ENCODE results near the gene PLA2G15. TPM values are rescaled to one million over a fixed set of nuclear protein-coding genes. Genes with fewer than 3 reads are reported as not detected.

The PLA2G15 gene
- total and polyA plus RNA-seq, 12 donors, result 6.0 to 37.1 (median 23.2) TPM

DNA sequence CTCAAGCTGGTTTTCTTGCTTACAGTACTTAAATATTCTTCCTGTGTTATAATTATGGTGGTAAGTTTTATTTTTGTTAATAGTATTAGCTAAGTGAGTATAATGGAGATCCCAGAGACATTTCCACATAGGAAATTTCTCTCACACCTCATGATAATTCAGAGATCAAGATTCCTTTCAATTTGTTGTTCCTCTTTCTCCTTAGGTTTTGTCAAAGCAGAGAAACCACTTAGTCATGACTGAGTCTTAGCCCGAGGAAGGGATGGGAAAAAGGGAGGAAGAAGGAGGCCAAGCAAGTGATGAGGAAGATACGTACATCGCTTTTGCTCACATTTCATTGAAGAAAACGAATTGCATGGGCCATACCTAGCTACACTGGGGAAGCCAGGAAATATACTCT lies 27.7 kb upstream of the PLA2G15 start:
- Histone ChIP-seq H3K4me1 (replicated peaks in 1 of 2) (no peaks in the 10 kb centered on the region), H3K4me3 (no peak overlapping the region), H3K27me3 (no peaks in the 10 kb centered on the region), H3K36me3 (replicated peaks in 1 of 2) (no peaks in the 10 kb centered on the region), H3K27ac (no peak overlapping the region), H3K9me3 (replicated peaks in 1 of 3) (no peaks in the 10 kb centered on the region)
- intact Hi-C loops (cut with DNase I), result no loop called here
- DNase-seq, result no peak
- WGBS, 4 donors, result 80 to 84% (median 83%) methylated on average over 4 of the region's 4 CpGs
- TF ChIP-seq, protein P1, sequence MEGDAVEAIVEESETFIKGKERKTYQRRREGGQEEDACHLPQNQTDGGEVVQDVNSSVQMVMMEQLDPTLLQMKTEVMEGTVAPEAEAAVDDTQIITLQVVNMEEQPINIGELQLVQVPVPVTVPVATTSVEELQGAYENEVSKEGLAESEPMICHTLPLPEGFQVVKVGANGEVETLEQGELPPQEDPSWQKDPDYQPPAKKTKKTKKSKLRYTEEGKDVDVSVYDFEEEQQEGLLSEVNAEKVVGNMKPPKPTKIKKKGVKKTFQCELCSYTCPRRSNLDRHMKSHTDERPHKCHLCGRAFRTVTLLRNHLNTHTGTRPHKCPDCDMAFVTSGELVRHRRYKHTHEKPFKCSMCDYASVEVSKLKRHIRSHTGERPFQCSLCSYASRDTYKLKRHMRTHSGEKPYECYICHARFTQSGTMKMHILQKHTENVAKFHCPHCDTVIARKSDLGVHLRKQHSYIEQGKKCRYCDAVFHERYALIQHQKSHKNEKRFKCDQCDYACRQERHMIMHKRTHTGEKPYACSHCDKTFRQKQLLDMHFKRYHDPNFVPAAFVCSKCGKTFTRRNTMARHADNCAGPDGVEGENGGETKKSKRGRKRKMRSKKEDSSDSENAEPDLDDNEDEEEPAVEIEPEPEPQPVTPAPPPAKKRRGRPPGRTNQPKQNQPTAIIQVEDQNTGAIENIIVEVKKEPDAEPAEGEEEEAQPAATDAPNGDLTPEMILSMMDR (IDR thresholded peaks at IDR 0.05), result no peak
- TF ChIP-seq POLR2A (IDR thresholded peaks at IDR 0.05), result no peak

DNA sequence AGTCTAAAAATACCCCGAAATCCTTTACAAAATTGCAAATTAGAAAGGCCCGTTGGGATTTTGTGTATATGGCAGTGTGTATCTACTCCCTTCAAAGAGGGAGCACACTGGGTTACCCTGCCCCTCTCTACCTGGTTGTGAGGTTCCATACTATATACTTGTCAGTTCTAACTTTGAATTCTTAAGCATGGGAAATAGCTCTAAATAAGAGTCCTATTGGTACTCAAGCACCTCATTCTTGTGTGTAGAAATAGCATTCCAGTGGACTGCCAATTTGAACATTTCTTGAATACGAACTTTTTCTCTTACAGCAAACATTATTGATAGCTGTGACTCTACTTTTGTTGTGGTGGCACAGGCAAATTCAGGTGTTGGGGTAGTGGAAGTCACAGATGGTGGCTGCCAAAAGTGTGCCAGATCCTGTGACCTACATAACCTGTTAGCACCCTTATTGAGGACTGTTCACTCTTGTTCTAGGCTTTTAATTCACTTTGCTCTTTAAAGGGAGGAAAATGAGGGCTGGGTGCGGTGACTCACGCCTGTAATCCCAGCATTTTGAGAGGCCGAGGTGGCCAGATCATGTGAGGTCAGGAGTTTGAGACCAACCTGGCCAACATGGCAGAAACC lies 25.3 kb upstream of the PLA2G15 start:
- H3K4me1 ChIP-seq (replicated peaks in 1 of 2), result no peaks in the 10 kb centered on the region
- TF ChIP-seq POLR2A (IDR thresholded peaks at IDR 0.05), result no peak
- TF ChIP-seq, protein P1 (IDR thresholded peaks at IDR 0.05), result no peak
- no peaks in the 10 kb centered on the region for H3K27me3 ChIP-seq
- no peak for DNase-seq
- intact Hi-C loops (cut with DNase I), result loop anchor here in 1 of 2 donors (10.0 kb wide), 1 partner anchor 235 kb away; the partner anchor contains the start of gene DPEP3
- H3K9me3 ChIP-seq (replicated peaks in 1 of 3), result no peaks in the 10 kb centered on the region
- H3K27ac ChIP-seq, result no peak overlapping the region
- H3K36me3 ChIP-seq (replicated peaks in 1 of 2), result no peaks in the 10 kb centered on the region
- WGBS, 4 donors, result 91 to 94% (median 92%) methylated on average over 6 of the region's 6 CpGs
- H3K4me3 ChIP-seq, result no peak overlapping the region

DNA sequence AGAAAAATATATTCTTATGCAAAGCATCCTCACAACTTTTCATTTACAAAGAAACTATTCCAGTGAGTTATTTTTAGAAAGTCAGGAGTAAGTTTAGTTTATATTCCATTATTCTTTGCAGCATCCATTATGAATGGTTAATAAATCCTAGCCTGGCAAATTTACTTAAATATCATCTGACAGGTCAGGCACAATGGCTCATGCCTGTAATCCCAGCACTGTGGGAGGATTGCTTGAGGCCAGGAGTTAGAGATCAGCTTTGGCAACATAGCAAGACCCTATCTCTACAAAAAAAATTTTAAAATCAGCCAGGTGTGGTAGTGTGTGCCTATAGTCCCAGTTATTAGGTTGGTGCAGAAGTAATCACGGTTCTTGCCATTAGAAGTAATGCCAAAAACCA lies 22.1 kb upstream of the PLA2G15 start:
- Histone ChIP-seq H3K4me1 (replicated peaks in 1 of 2) (peaks cover 7 to 9% of the 10 kb centered on the region in 2 donors), H3K27ac (no peak overlapping the region), H3K9me3 (replicated peaks in 1 of 3) (no peaks in the 10 kb centered on the region), H3K27me3 (no peaks in the 10 kb centered on the region), H3K4me3 (no peak overlapping the region), H3K36me3 (replicated peaks in 1 of 2) (peaks cover 0 to 7% of the 10 kb centered on the region in 2 donors)
- intact Hi-C loops (cut with DNase I), result loop anchor here in 1 of 2 donors (10.0 kb wide), 1 partner anchor 238 kb away; the partner anchor contains the start of gene DPEP3
- DNase-seq, result no peak
- TF ChIP-seq, protein P1 (IDR thresholded peaks at IDR 0.05), result no peak
- TF ChIP-seq POLR2A (IDR thresholded peaks at IDR 0.05), result no peak
- 79 to 92% (median 92%) methylated on average over 1 of the region's 1 CpG for WGBS, 4 donors

DNA sequence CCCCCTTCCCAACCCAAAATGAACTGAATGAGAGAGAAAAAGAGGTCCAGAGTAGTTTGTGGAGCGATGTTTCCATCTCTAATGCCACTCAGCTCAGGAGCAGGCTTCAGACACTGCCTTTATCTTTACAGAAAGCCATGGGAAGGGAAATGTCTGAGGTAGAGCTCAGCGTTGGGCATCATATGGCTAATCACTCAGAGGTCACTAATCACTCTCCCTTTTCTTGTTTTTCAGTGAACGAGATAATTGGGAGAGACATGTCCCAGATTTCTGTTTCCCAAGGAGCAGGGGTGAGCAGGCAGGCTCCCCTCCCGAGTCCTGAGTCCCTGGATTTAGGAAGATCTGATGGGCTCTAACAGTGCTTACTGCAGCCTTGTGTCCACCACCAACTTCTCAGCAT lies 19.1 kb upstream of the PLA2G15 start:
- Histone ChIP-seq H3K27ac (no peak overlapping the region), H3K4me1 (replicated peaks in 1 of 2) (peaks cover 7 to 9% of the 10 kb centered on the region in 2 donors), H3K27me3 (no peaks in the 10 kb centered on the region), H3K36me3 (replicated peaks in 1 of 2) (peaks cover 0 to 7% of the 10 kb centered on the region in 2 donors), H3K4me3 (no peak overlapping the region), H3K9me3 (replicated peaks in 1 of 3) (no peaks in the 10 kb centered on the region)
- intact Hi-C loops (cut with DNase I), result loop anchor here in 1 of 2 donors (10.0 kb wide), 1 partner anchor 241 kb away; the partner anchor contains the start of gene DPEP3
- WGBS, 4 donors, result 74 to 87% (median 82%) methylated on average over 4 of the region's 4 CpGs
- DNase-seq, result no peak
- TF ChIP-seq POLR2A (IDR thresholded peaks at IDR 0.05), result no peak
- TF ChIP-seq, protein P1 (IDR thresholded peaks at IDR 0.05), result no peak

Measured in adrenal gland (tissue), 12 donors.